ENCODE results near the gene GPATCH1. TPM values are rescaled to one million over a fixed set of nuclear protein-coding genes. Genes with fewer than 3 reads are reported as not detected.
"Not testable (repeated sequence)": the region's sequence is repeated elsewhere in the genome, so short reads cannot be mapped to it uniquely, and the experiment has no call there.

GPATCH1 gene
- total RNA-seq, 2 donors from 2014 or later: 6.5 to 6.6 TPM

DNA sequence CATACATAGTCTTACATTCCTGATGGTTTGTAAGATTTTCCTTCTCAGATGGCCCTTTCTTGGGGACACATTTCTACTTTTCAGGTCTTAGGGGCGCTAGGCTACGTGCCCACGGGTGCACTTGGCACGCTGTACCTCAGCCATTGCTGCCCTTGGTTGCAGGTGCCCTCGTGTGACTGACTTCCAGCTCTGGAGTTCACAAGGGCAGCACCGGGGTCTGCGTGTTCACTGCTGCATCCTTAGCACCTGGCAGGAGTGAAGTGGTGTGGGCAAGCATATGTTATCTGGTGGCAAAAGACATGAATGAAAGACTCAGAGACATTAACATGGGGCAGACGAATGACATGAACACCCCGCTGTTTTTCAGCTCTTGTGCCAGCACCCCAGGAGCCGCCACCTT is 37.7 kb downstream of the GPATCH1 start:
- H3K27me3 ChIP-seq (replicated peaks; ENCODE audit: insufficient read depth): no peaks in the 10 kb centered on the region
- H3K27ac ChIP-seq: no peak overlapping the region
- H3K4me3 ChIP-seq: no peak overlapping the region
- no peaks in the 10 kb centered on the region for H3K4me1 ChIP-seq (ENCODE audit: control insufficient read depth in 1 of 2, low read depth in 2 of 2)
- no peaks in the 10 kb centered on the region for H3K9me3 ChIP-seq
- H3K36me3 ChIP-seq: peaks cover 31% of the 10 kb centered on the region
- DNase-seq (ENCODE audit: low spot score) (no peak), ATAC-seq (ENCODE audit: insufficient number of reproducible peaks, low FRiP score, low read depth) (no peak)
- no peak for TF ChIP-seq CTCF (IDR thresholded peaks at IDR 0.05)

GRCh38 chr19:33124207-33125098 is 43.5 kb downstream of the GPATCH1 start:
- Histone ChIP-seq H3K4me1 (ENCODE audit: control insufficient read depth in 1 of 2, low read depth in 2 of 2) (no peaks in the 10 kb centered on the region), H3K27ac (no peak overlapping the region), H3K36me3 (peaks cover 23% of the 10 kb centered on the region), H3K27me3 (replicated peaks; ENCODE audit: insufficient read depth) (no peaks in the 10 kb centered on the region), H3K9me3 (no peaks in the 10 kb centered on the region), H3K4me3 (no peak overlapping the region)
- ATAC-seq (ENCODE audit: insufficient number of reproducible peaks, low FRiP score, low read depth): no peak
- no peak for TF ChIP-seq CTCF (IDR thresholded peaks at IDR 0.05)
- DNase-seq (ENCODE audit: low spot score): no peak

DNA sequence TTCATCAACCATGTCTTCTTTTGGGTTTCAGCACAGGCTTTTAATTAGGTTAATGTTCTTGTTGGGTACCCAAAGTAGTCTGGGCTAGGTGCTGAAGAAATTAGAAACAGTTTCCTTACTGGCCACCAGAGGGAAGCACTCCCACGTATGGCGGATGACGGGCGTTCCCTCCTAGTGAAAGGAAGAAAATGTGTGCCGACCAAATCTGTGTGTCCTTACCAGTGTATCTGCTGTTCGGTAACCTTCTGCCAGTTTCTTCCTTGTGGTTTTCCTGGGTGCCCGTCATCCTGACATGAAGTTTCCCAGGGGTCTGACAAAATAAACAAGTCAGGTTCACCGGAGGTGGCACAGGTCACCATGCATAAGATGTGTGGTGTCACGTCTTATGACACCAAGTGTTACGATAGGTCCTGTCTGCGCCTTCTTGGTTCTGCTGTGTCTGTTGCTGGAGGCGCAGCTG is 45.0 kb downstream of the GPATCH1 start:
- no peaks in the 10 kb centered on the region for H3K27me3 ChIP-seq (replicated peaks; ENCODE audit: insufficient read depth)
- H3K4me3 ChIP-seq: no peak overlapping the region
- DNase-seq (ENCODE audit: low spot score): no peak
- H3K9me3 ChIP-seq: no peaks in the 10 kb centered on the region
- peaks cover 25% of the 10 kb centered on the region for H3K36me3 ChIP-seq
- no peaks in the 10 kb centered on the region for H3K4me1 ChIP-seq (ENCODE audit: control insufficient read depth in 1 of 2, low read depth in 2 of 2)
- peak; percentile 75 for TF ChIP-seq CTCF (IDR thresholded peaks at IDR 0.05)
- no peak for ATAC-seq (ENCODE audit: insufficient number of reproducible peaks, low FRiP score, low read depth)
- no peak overlapping the region for H3K27ac ChIP-seq

- H3K9me3 ChIP-seq; DNase-seq (ENCODE audit: low spot score); H3K4me3 ChIP-seq; H3K27ac ChIP-seq; ATAC-seq (ENCODE audit: insufficient number of reproducible peaks, low FRiP score, low read depth); H3K4me1 ChIP-seq (ENCODE audit: control insufficient read depth in 1 of 2, low read depth in 2 of 2); H3K27me3 ChIP-seq (replicated peaks; ENCODE audit: insufficient read depth): not testable (repeated sequence)
- H3K36me3 ChIP-seq: peaks cover 28% of the 10 kb centered on the region
These were observed 45.7 kb downstream of the GPATCH1 start for GRCh38 chr19:33126712-33127111.

GRCh38 chr19:33129901-33130300 is 48.9 kb downstream of the GPATCH1 start:
- H3K4me3 ChIP-seq: no peak overlapping the region
- no peaks in the 10 kb centered on the region for H3K27me3 ChIP-seq (replicated peaks; ENCODE audit: insufficient read depth)
- peaks cover 26% of the 10 kb centered on the region for H3K36me3 ChIP-seq
- no peak for ATAC-seq (ENCODE audit: insufficient number of reproducible peaks, low FRiP score, low read depth)
- no peaks in the 10 kb centered on the region for H3K4me1 ChIP-seq (ENCODE audit: control insufficient read depth in 1 of 2, low read depth in 2 of 2)
- TF ChIP-seq CTCF (IDR thresholded peaks at IDR 0.05): no peak
- H3K9me3 ChIP-seq: no peaks in the 10 kb centered on the region
- no peak for DNase-seq (ENCODE audit: low spot score)
- no peak overlapping the region for H3K27ac ChIP-seq

Measured in thoracic aorta (tissue), 2 donors.